K562 (cell line): Measurements from ENCODE around the gene ADSS2. TPM values are rescaled to one million over a fixed set of nuclear protein-coding genes. Genes with fewer than 3 reads are reported as not detected.

Source experiments
- ARHGAP35 ChIP-seq: fragments of 450-650 bp; IDR thresholded peaks from 2 replicates; pipeline ENCODE4 v1.6.1; 2018; ENCODE audit not compliant: partially characterized antibody
- ARID3B ChIP-seq: fragments of 250-450 bp; sonication (Bioruptor Pico); IDR thresholded peaks from 2 replicates; pipeline ENCODE4 v1.4.0; 2020; ENCODE audit warnings: borderline replicate concordance
- CAMTA2 ChIP-seq: fragments of 250-450 bp; sonication (Bioruptor Pico); conservative IDR thresholded peaks from 2 replicates; pipeline ENCODE4 v1.5.1; 2022
- CBX1 ChIP-seq: sonication (generic); IDR thresholded peaks from 2 replicates; pipeline ENCODE4 v1.6.1; 2016; ENCODE audit warnings: antibody characterized with exemption, low read depth, mild to moderate bottlenecking
- CBX3 ChIP-seq, 2 experiments: IDR thresholded peaks; 1 replicate in 1 of 2; 2 replicates in 1 of 2; pipeline ENCODE4 v1.6.1; 2012; ENCODE audit warnings: inconsistent platforms in 2 of 2, low read length in 2 of 2, borderline replicate concordance in 1 of 2, control low read depth in 1 of 2
- DEAF1 ChIP-seq: fragments of 450-650 bp; formaldehyde crosslinking; IDR thresholded peaks from 2 replicates; pipeline ENCODE4 v1.4.0; 2020; ENCODE audit warnings: mild to moderate bottlenecking, moderate library complexity
- E2F3 ChIP-seq: fragments of 250-450 bp; sonication (Bioruptor Pico); IDR thresholded peaks from 2 replicates; pipeline ENCODE4 v1.4.0; 2020; ENCODE audit warnings: mild to moderate bottlenecking
- FOSL1 ChIP-seq: fragments of 200-800 bp; sonication (Bioruptor generic); conservative IDR thresholded peaks from 2 replicates; pipeline ENCODE4 v1.6.1; 2016; ENCODE audit warnings: missing genetic modification characterization, missing compliant biosample characterization
- HOXB6 ChIP-seq: fragments of 250-450 bp; sonication (Bioruptor Pico); IDR thresholded peaks from 2 replicates; pipeline ENCODE4 v1.5.1; 2022; ENCODE audit warnings: mild to moderate bottlenecking, borderline replicate concordance
- ID3 ChIP-seq, 2 experiments: fragments of 250-450 bp in 1 of 2; fragments of 450-650 bp in 1 of 2; sonication (Bioruptor Pico) in 1 of 2; IDR thresholded peaks; 2 replicates each; pipeline versions ENCODE4 v1.6.1 to v1.8.0; 2016 to 2021; ENCODE audit warnings: mild to moderate bottlenecking in 2 of 2, moderate library complexity in 2 of 2, missing compliant biosample characterization in 1 of 2, missing genetic modification characterization in 1 of 2
- L3MBTL2 ChIP-seq: fragments of 450-650 bp; IDR thresholded peaks from 2 replicates; pipeline ENCODE4 v1.6.1; 2016; ENCODE audit warnings: mild to moderate bottlenecking, moderate library complexity
- MLLT1 ChIP-seq, 2 experiments: fragments of 450-650 bp; IDR thresholded peaks; 2 replicates each; pipeline ENCODE4 v1.6.1; 2016
- PTBP1 ChIP-seq: fragments of 200-400 bp; formaldehyde crosslinking; IDR thresholded peaks from 2 replicates; pipeline ENCODE4 v1.6.1; 2017; ENCODE audit warnings: low read depth, low read length
- RAD51 ChIP-seq: fragments of 450-650 bp; IDR thresholded peaks from 2 replicates; pipeline ENCODE4 v1.7.1; 2016; ENCODE audit warnings: low read depth, mild to moderate bottlenecking, borderline replicate concordance
- RNF2 ChIP-seq: sonication (generic); IDR thresholded peaks from 2 replicates; pipeline ENCODE4 v1.6.1; 2016
- SLC30A9 ChIP-seq: fragments of 250-450 bp; sonication (Bioruptor Pico); IDR thresholded peaks from 2 replicates; pipeline ENCODE4 v1.8.0; 2022; ENCODE audit warnings: mild to moderate bottlenecking, moderate library complexity
- SMAD1 ChIP-seq: fragments of 150-350 bp; IDR thresholded peaks from 2 replicates; pipeline ENCODE4 v1.6.1; 2014; ENCODE audit warnings: low read length, low read depth; ENCODE audit not compliant: partially characterized antibody
- SMARCA4 ChIP-seq: fragments of 450-650 bp; IDR thresholded peaks from 2 replicates; pipeline ENCODE4 v1.6.1; 2016
- STAT6 ChIP-seq: sonication (generic); formaldehyde crosslinking; IDR thresholded peaks from 2 replicates; pipeline ENCODE4 v1.8.1; 2023; ENCODE audit warnings: mild to moderate bottlenecking, missing genetic modification reagents
- ZBED1 ChIP-seq: IDR thresholded peaks from 2 replicates; pipeline ENCODE4 v1.6.1; 2014
- ZBTB43 ChIP-seq: sonication (generic); formaldehyde crosslinking; IDR thresholded peaks from 2 replicates; pipeline ENCODE4 v1.8.0; 2023; ENCODE audit warnings: mild to moderate bottlenecking, missing genetic modification reagents
- polyA plus RNA-seq, 8 experiments: library from polyadenylated mRNA; depleted of rRNA in 4 of 8; stranded (reverse) in 5 of 8; unstranded in 3 of 8; fragments of >200 nt; fragmentation: Nextera tagmentation in 2 of 8; fragmentation: Illumina TruSeq in 1 of 8; extraction: Ambion mirVana in 2 of 8; extraction: Trizol in 1 of 8; gene quantifications; 2 replicates each; pipeline versions ENCODE4 v1.2.1 to v1.2.3, GENCODE V29; 2011 to 2014; ENCODE audit warnings: inconsistent platforms in 1 of 8, missing spikeins in 1 of 8
- total RNA-seq, 7 experiments: library from RNA; depleted of rRNA in 6 of 7; stranded (reverse); fragments of >200 nt in 6 of 7; fragmentation: Illumina TruSeq in 2 of 7; extraction: Trizol in 2 of 7; gene quantifications; 2 replicates each; pipeline versions ENCODE4 v1.2.1 to v1.2.3, GENCODE V29; 2011 to 2021; ENCODE audit warnings: low replicate concordance in 1 of 7

Gene ADSS2
- total and polyA plus RNA-seq, 9 of the 15 experiments (the other 6 are each of a cell fraction or from before 2014, with no cell fraction given) = 8.8 to 63.8 (median 59.4) TPM

GRCh38 chr1:244451539-244451950, at the start of gene ADSS2 (continued):
- no peak for TF ChIP-seq DEAF1
- TF ChIP-seq ZBTB43 (CRISPR knock-in tag) = 0 out of 2 replicates have a peak, but pooled peaks have one; percentile 36
- TF ChIP-seq RAD51 = no peak
- TF ChIP-seq ARHGAP35 = no peak
- TF ChIP-seq CAMTA2 (CRISPR knock-in tag) = no peak
- TF ChIP-seq FOSL1 (tag) = peak; percentile 9; the same call in 1 of the 2 replicates
- TF ChIP-seq E2F3 = no peak
- TF ChIP-seq CBX1 = no peak
- no peak for TF ChIP-seq ARID3B
- peak; percentile 32 to 81; a peak in 2 of 4 replicates for TF ChIP-seq MLLT1 (IDR thresholded peaks at IDR 0.05)
- no peak for TF ChIP-seq ZBED1
- peak; percentile 67; the same call in 1 of the 2 replicates for TF ChIP-seq L3MBTL2
- no peak for TF ChIP-seq SMAD1
- no peak for TF ChIP-seq ID3 (CRISPR knock-in tag; IDR thresholded peaks at IDR 0.05)
- peak; percentile 64; the same call in 1 of the 2 replicates for TF ChIP-seq ID3 (tag; IDR thresholded peaks at IDR 0.05)
- no peak for TF ChIP-seq RNF2
- TF ChIP-seq CBX3 (IDR thresholded peaks at IDR 0.05; ENCODE audit: borderline replicate concordance in 1 of 2, low read length in 2 of 2) = no peak
- TF ChIP-seq SLC30A9 = no peak
- TF ChIP-seq HOXB6 = no peak
- no peak for TF ChIP-seq SMARCA4
- TF ChIP-seq PTBP1 = no peak
- TF ChIP-seq STAT6 (CRISPR knock-in tag) = no peak
